ENCODE data around the gene HMGCS1. TPM values are rescaled to one million over a fixed set of nuclear protein-coding genes. Genes with fewer than 3 reads are reported as not detected.

HMGCS1 gene
- total RNA-seq, 1 donor from 2014 or later: 518 TPM

GRCh38 chr5:43320846-43321245 is 7.6 kb upstream of the HMGCS1 start:
- no peak overlapping the region for H3K4me3 Mint-ChIP-seq
- no peaks in the 10 kb centered on the region for H3K27me3 Mint-ChIP-seq (ENCODE audit: low read depth)
- TF ChIP-seq, protein P1, sequence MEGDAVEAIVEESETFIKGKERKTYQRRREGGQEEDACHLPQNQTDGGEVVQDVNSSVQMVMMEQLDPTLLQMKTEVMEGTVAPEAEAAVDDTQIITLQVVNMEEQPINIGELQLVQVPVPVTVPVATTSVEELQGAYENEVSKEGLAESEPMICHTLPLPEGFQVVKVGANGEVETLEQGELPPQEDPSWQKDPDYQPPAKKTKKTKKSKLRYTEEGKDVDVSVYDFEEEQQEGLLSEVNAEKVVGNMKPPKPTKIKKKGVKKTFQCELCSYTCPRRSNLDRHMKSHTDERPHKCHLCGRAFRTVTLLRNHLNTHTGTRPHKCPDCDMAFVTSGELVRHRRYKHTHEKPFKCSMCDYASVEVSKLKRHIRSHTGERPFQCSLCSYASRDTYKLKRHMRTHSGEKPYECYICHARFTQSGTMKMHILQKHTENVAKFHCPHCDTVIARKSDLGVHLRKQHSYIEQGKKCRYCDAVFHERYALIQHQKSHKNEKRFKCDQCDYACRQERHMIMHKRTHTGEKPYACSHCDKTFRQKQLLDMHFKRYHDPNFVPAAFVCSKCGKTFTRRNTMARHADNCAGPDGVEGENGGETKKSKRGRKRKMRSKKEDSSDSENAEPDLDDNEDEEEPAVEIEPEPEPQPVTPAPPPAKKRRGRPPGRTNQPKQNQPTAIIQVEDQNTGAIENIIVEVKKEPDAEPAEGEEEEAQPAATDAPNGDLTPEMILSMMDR (conservative IDR thresholded peaks at IDR 0.05): no peak
- peak overlapping the region; percentile 23 for H3K27ac Mint-ChIP-seq (ENCODE audit: unreplicated experiment)
- H3K4me1 Mint-ChIP-seq: peaks cover 12% of the 10 kb centered on the region
- H3K36me3 Mint-ChIP-seq (ENCODE audit: low read depth): peaks cover 19% of the 10 kb centered on the region
- peaks cover 23% of the 10 kb centered on the region for H3K9me3 Mint-ChIP-seq
- no peak for DNase-seq (ENCODE audit: low read depth, low spot score)

GRCh38 chr5:43316421-43316820 is 3.2 kb upstream of the HMGCS1 start:
- peaks cover 32% of the 10 kb centered on the region for H3K36me3 Mint-ChIP-seq (ENCODE audit: low read depth)
- no peak overlapping the region for H3K27ac Mint-ChIP-seq (ENCODE audit: unreplicated experiment)
- DNase-seq (ENCODE audit: low read depth, low spot score): no peak
- H3K4me3 Mint-ChIP-seq: no peak overlapping the region
- peaks cover 43% of the 10 kb centered on the region for H3K4me1 Mint-ChIP-seq
- TF ChIP-seq, protein P1 (conservative IDR thresholded peaks at IDR 0.05): no peak
- no peaks in the 10 kb centered on the region for H3K27me3 Mint-ChIP-seq (ENCODE audit: low read depth)
- peaks cover 28% of the 10 kb centered on the region for H3K9me3 Mint-ChIP-seq

- peaks cover 43% of the 10 kb centered on the region for H3K4me1 Mint-ChIP-seq
- peaks cover 26% of the 10 kb centered on the region for H3K9me3 Mint-ChIP-seq
- H3K4me3 Mint-ChIP-seq: no peak overlapping the region
- TF ChIP-seq, protein P1 (conservative IDR thresholded peaks at IDR 0.05): no peak
- H3K27me3 Mint-ChIP-seq (ENCODE audit: low read depth): no peaks in the 10 kb centered on the region
- H3K27ac Mint-ChIP-seq (ENCODE audit: unreplicated experiment): peak overlapping the region; percentile 24
- no peak for DNase-seq (ENCODE audit: low read depth, low spot score)
- H3K36me3 Mint-ChIP-seq (ENCODE audit: low read depth): peaks cover 33% of the 10 kb centered on the region
Measured at GRCh38 chr5:43315682-43316081, 2.5 kb upstream of the HMGCS1 start.

- TF ChIP-seq, protein P1 (conservative IDR thresholded peaks at IDR 0.05): no peak
- Mint-ChIP-seq H3K4me1 (peaks cover 43% of the 10 kb centered on the region), H3K4me3 (no peak overlapping the region), H3K27me3 (ENCODE audit: low read depth) (no peaks in the 10 kb centered on the region), H3K36me3 (ENCODE audit: low read depth) (peaks cover 34% of the 10 kb centered on the region), H3K9me3 (peaks cover 24% of the 10 kb centered on the region), H3K27ac (ENCODE audit: unreplicated experiment) (peak overlapping the region; percentile 24)
- DNase-seq (ENCODE audit: low read depth, low spot score): no peak
Measured at GRCh38 chr5:43315263-43315662, 2.1 kb upstream of the HMGCS1 start.

- H3K9me3 Mint-ChIP-seq: peaks cover 24% of the 10 kb centered on the region
- peak overlapping the region; percentile 94 for H3K27ac Mint-ChIP-seq (ENCODE audit: unreplicated experiment)
- no peaks in the 10 kb centered on the region for H3K27me3 Mint-ChIP-seq (ENCODE audit: low read depth)
- peaks cover 34% of the 10 kb centered on the region for H3K36me3 Mint-ChIP-seq (ENCODE audit: low read depth)
- H3K4me1 Mint-ChIP-seq: peaks cover 49% of the 10 kb centered on the region
- no peak for DNase-seq (ENCODE audit: low read depth, low spot score)
- H3K4me3 Mint-ChIP-seq: peak overlapping the region; percentile 1
- TF ChIP-seq, protein P1 (conservative IDR thresholded peaks at IDR 0.05): no peak
Measured at GRCh38 chr5:43314724-43315123, 1.5 kb upstream of the HMGCS1 start.
